ENCODE results near the gene GPR35.

- no peak for TF ChIP-seq CTCF (conservative IDR thresholded peaks at IDR 0.05; ENCODE audit: low read depth, low read length)
- no peak for TF ChIP-seq EZH2 (IDR thresholded peaks at IDR 0.05; ENCODE audit: borderline replicate concordance, low read depth, low read length, poor library complexity, severe bottlenecking)
These were observed 22.8 kb upstream of the GPR35 start for GRCh38 chr2:240602266-240603050.
